H9 (cell line): Measurements from ENCODE around the gene BIRC6. TPM values are rescaled to one million over a fixed set of nuclear protein-coding genes. Genes with fewer than 3 reads are reported as not detected.

Experiments
- DNase-seq: peaks from one replicate; pipeline ENCODE4 v3.0.0-alpha.2; 2017
- H2AFZ ChIP-seq: one replicate; pipeline ENCODE4 v1.6.1; 2013; ENCODE audit warnings: mild to moderate bottlenecking, low read length, control low read depth, moderate library complexity
- H2AK5ac ChIP-seq: 2 replicates; pipeline ENCODE4 v1.6.1; 2013; ENCODE audit warnings: low read length, control low read depth, mixed read lengths; ENCODE audit not compliant: insufficient read length
- H2BK120ac ChIP-seq: one replicate; pipeline ENCODE4 v1.6.1; 2013; ENCODE audit warnings: low read depth, mild to moderate bottlenecking, low read length, control low read depth, inconsistent platforms; ENCODE audit not compliant: poor library complexity, severe bottlenecking
- H2BK12ac ChIP-seq: 2 replicates; pipeline ENCODE4 v1.6.1; 2013; ENCODE audit warnings: low read length, control low read depth, mixed read lengths, low read depth; ENCODE audit not compliant: insufficient read length
- H2BK15ac ChIP-seq: 2 replicates; pipeline ENCODE4 v1.6.1; 2013; ENCODE audit warnings: low read depth, low read length, control low read depth
- H2BK20ac ChIP-seq: one replicate; pipeline ENCODE4 v1.6.1; 2013; ENCODE audit warnings: low read depth, mild to moderate bottlenecking, low read length, control low read depth, inconsistent platforms; ENCODE audit not compliant: poor library complexity, severe bottlenecking
- H2BK5ac ChIP-seq: 2 replicates; pipeline ENCODE4 v1.6.1; 2013; ENCODE audit warnings: low read length, control low read depth, mixed read lengths; ENCODE audit not compliant: insufficient read length
- H3K14ac ChIP-seq: 2 replicates; pipeline ENCODE4 v1.6.1; 2013; ENCODE audit warnings: low read length, control low read depth; ENCODE audit not compliant: insufficient read depth
- H3K18ac ChIP-seq: 2 replicates; pipeline ENCODE4 v1.6.1; 2013; ENCODE audit warnings: low read depth, mild to moderate bottlenecking, mixed read lengths, low read length, control low read depth; ENCODE audit not compliant: insufficient read length
- H3K23ac ChIP-seq: 2 replicates; pipeline ENCODE4 v1.6.1; 2013; ENCODE audit warnings: low read length, control low read depth, mixed read lengths, low read depth; ENCODE audit not compliant: insufficient read length
- H3K23me2 ChIP-seq: 2 replicates; pipeline ENCODE4 v1.6.1; 2013; ENCODE audit warnings: low read depth, mild to moderate bottlenecking, mixed read lengths, low read length, control low read depth; ENCODE audit not compliant: insufficient read length, poor library complexity, severe bottlenecking
- H3K27ac ChIP-seq: 2 replicates; pipeline ENCODE4 v1.5.1; 2013; ENCODE audit warnings: low read length, control low read depth, mixed read lengths, low read depth; ENCODE audit not compliant: insufficient read length
- H3K27me3 ChIP-seq: 2 replicates; pipeline ENCODE4 v1.6.1; 2013; ENCODE audit warnings: low read length, control low read depth, inconsistent platforms; ENCODE audit not compliant: insufficient read depth
- H3K4ac ChIP-seq: 2 replicates; pipeline ENCODE4 v1.6.1; 2013; ENCODE audit warnings: low read depth, mild to moderate bottlenecking, control low read depth, inconsistent platforms, low read length, moderate library complexity
- H3K4me1 ChIP-seq: 2 replicates; pipeline ENCODE4 v1.6.1; 2013; ENCODE audit warnings: low read length, control low read depth, inconsistent platforms; ENCODE audit not compliant: insufficient read depth
- H3K4me2 ChIP-seq: 2 replicates; pipeline ENCODE4 v1.6.1; 2013; ENCODE audit warnings: low read length, control low read depth, mixed read lengths; ENCODE audit not compliant: insufficient read length, insufficient read depth
- H3K56ac ChIP-seq: 2 replicates; pipeline ENCODE4 v1.6.1; 2013; ENCODE audit warnings: low read depth, mild to moderate bottlenecking, mixed read lengths, low read length, control low read depth; ENCODE audit not compliant: insufficient read length
- H3K79me1 ChIP-seq: 2 replicates; pipeline ENCODE4 v1.6.1; 2013; ENCODE audit warnings: low read depth, mild to moderate bottlenecking, moderate library complexity, low read length, control low read depth, inconsistent platforms; ENCODE audit not compliant: insufficient read depth, poor library complexity, severe bottlenecking
- H3K79me2 ChIP-seq: 2 replicates; pipeline ENCODE4 v1.6.1; 2013; ENCODE audit warnings: low read length, control low read depth, inconsistent platforms; ENCODE audit not compliant: insufficient read depth
- H3K9ac ChIP-seq: 2 replicates; pipeline ENCODE4 v1.6.1; 2013; ENCODE audit warnings: low read length, control low read depth, mixed read lengths; ENCODE audit not compliant: insufficient read length; ENCODE audit errors: extremely low read depth
- H3K9me3 ChIP-seq: one replicate; pipeline ENCODE4 v1.6.1; 2013; ENCODE audit warnings: low read depth, low read length, inconsistent platforms; ENCODE audit not compliant: control insufficient read depth
- H3T11ph ChIP-seq: one replicate; pipeline ENCODE4 v1.6.1; 2013; ENCODE audit warnings: mild to moderate bottlenecking, low read length, control low read depth, inconsistent platforms
- H4K20me1 ChIP-seq: one replicate; pipeline ENCODE4 v1.6.1; 2013; ENCODE audit not compliant: control insufficient read depth, insufficient read length, insufficient read depth
- H4K5ac ChIP-seq: 2 replicates; pipeline ENCODE4 v1.6.1; 2013; ENCODE audit warnings: low read depth, mild to moderate bottlenecking, mixed read lengths, low read length, control low read depth; ENCODE audit not compliant: insufficient read length
- H4K8ac ChIP-seq: replicated peaks from 2 replicates; pipeline ENCODE4 v1.6.1; 2013; ENCODE audit warnings: low read length, control low read depth, mixed read lengths, low read depth; ENCODE audit not compliant: insufficient read length
- H4K91ac ChIP-seq: 2 replicates; pipeline ENCODE4 v1.6.1; 2013; ENCODE audit warnings: low read depth, mild to moderate bottlenecking, moderate library complexity, mixed read lengths, low read length, control low read depth; ENCODE audit not compliant: insufficient read length
- H3K27ac Mint-ChIP-seq, 3 experiments: 2 replicates in 2 of 3; 3 replicates in 1 of 3; pipeline ENCODE4 v1.8.0; 2020 to 2021; ENCODE audit warnings: mixed read lengths in 3 of 3, mild to moderate bottlenecking in 1 of 3, moderate library complexity in 1 of 3
- H3K27me3 Mint-ChIP-seq: 2 replicates; pipeline ENCODE4 v1.8.0; 2021; ENCODE audit warnings: low read depth, mild to moderate bottlenecking, moderate library complexity, mixed read lengths
- H3K36me3 Mint-ChIP-seq, 3 experiments: 2 replicates in 2 of 3; 3 replicates in 1 of 3; pipeline ENCODE4 v1.8.0; 2020 to 2021; ENCODE audit warnings: low read depth in 3 of 3, mixed read lengths in 3 of 3; ENCODE audit not compliant: insufficient read depth in 1 of 3
- H3K4me1 Mint-ChIP-seq, 2 experiments: 2 replicates each; pipeline ENCODE4 v1.8.0; 2020; ENCODE audit warnings: mixed read lengths in 2 of 2
- H3K4me3 Mint-ChIP-seq, 2 experiments: 2 replicates in 1 of 2; 3 replicates in 1 of 2; pipeline ENCODE4 v1.8.0; 2020 to 2021; ENCODE audit warnings: mild to moderate bottlenecking in 2 of 2, mixed read lengths in 2 of 2, moderate library complexity in 1 of 2
- H3K9me3 Mint-ChIP-seq, 2 experiments: 2 replicates in 1 of 2; 3 replicates in 1 of 2; pipeline ENCODE4 v1.8.0; 2020; ENCODE audit warnings: mild to moderate bottlenecking in 2 of 2, mixed read lengths in 2 of 2, moderate library complexity in 1 of 2
- CTCF ChIP-seq: fragments of 200-600 bp; sonication (generic); conservative IDR thresholded peaks from 3 replicates; pipeline ENCODE4 v1.8.0; 2021; ENCODE audit warnings: antibody characterized with exemption, mild to moderate bottlenecking
- WGBS: extraction: QIAGEN DNeasy Blood & Tissue Kit; methylation state at CpG from one replicate; pipeline ENCODE4 v1.1.7; 2013; ENCODE audit warnings: missing lambda C conversion rate, low lambda C conversion rate, mixed read lengths; ENCODE audit not compliant: insufficient read length; ENCODE audit errors: extremely low coverage; 5-methylcytosine and 5-hydroxymethylcytosine counted together
- total RNA-seq: library from RNA; stranded (reverse); gene quantifications from 2 replicates; pipeline ENCODE4 v1.2.1, GENCODE V29; 2021

BIRC6 gene
- total RNA-seq, 1 experiment from 2014 or later: 78.8 TPM

- TF ChIP-seq CTCF: no peak
- no peaks in the 10 kb centered on the region for H3K9me3 Mint-ChIP-seq
- H3K4me1 Mint-ChIP-seq: no peaks in the 10 kb centered on the region
- no peaks in the 10 kb centered on the region for H4K20me1 ChIP-seq
- H3K9me3 ChIP-seq: no peaks in the 10 kb centered on the region
- no peak overlapping the region for H2BK12ac ChIP-seq
- H3K4me1 ChIP-seq: no peaks in the 10 kb centered on the region
- no peak overlapping the region for H3T11ph ChIP-seq
- H3K23me2 ChIP-seq: no peaks in the 10 kb centered on the region
- no peak overlapping the region for H4K8ac ChIP-seq
- H2BK120ac ChIP-seq: no peak overlapping the region
- H2BK5ac ChIP-seq: no peak overlapping the region
- no peak overlapping the region for H3K9ac ChIP-seq
- H3K79me1 ChIP-seq: no peaks in the 10 kb centered on the region
- no peak overlapping the region for H3K56ac ChIP-seq
- peaks cover 12 to 52% (median 34%) of the 10 kb centered on the region in 3 experiments; a peak in 6 of 7 replicates for H3K36me3 Mint-ChIP-seq
- H2AK5ac ChIP-seq: no peak overlapping the region
- no peak for DNase-seq
- no peak overlapping the region for H3K4ac ChIP-seq
- no peak overlapping the region for H3K14ac ChIP-seq
- no CpG with 5 or more reads among the region's 2 CpGs for WGBS
- no peak overlapping the region for H3K23ac ChIP-seq
- no peak overlapping the region for H3K27ac Mint-ChIP-seq
- H3K27ac ChIP-seq: no peak overlapping the region
- no peaks in the 10 kb centered on the region for H3K27me3 ChIP-seq
- H4K5ac ChIP-seq: no peak overlapping the region
- no peaks in the 10 kb centered on the region for H3K79me2 ChIP-seq
- H3K4me2 ChIP-seq: no peak overlapping the region
- no peak overlapping the region for H4K91ac ChIP-seq
- no peak overlapping the region for H2AFZ ChIP-seq
- H2BK20ac ChIP-seq: no peak overlapping the region
- H2BK15ac ChIP-seq: no peak overlapping the region
- no peak overlapping the region for H3K4me3 Mint-ChIP-seq
- no peaks in the 10 kb centered on the region for H3K27me3 Mint-ChIP-seq
- no peak overlapping the region for H3K18ac ChIP-seq
Observed at GRCh38 chr2:32611366-32611765, 254.5 kb downstream of the BIRC6 start.
